Measurements from ENCODE around the gene APBA1.

DNA sequence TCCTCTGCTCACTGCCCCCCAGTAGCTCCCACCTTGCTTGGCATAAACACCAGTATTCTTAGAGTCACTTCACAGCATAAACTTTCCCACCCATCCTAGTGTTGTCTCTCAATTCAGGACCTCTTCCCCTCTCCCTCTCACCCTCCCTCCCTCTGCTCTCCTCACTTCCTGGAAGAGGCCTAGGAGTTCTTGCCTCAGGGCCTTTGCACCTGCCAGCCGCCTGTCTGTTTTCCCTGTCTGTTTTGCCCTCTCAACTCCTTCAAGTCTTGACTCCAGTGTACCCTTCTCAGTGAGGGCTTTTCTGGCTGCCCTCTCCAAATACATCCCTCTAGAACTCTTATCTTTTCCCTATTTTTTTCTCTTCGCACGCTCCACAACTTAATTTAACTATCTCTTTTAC, 260.9 kb downstream of the APBA1 start:
- TF ChIP-seq POLR2AphosphoS5 (IDR thresholded peaks at IDR 0.05; ENCODE audit: low read depth, low read length): no peak
- no peak for TF ChIP-seq POLR2A (IDR thresholded peaks at IDR 0.05; ENCODE audit: low read depth, low read length)
- no peak for TF ChIP-seq SPI1 (IDR thresholded peaks at IDR 0.05; ENCODE audit: low read depth, low read length)
- no peak for TF ChIP-seq TAF1 (IDR thresholded peaks at IDR 0.05; ENCODE audit: low read depth, low read length)
- TF ChIP-seq PAX5 (IDR thresholded peaks at IDR 0.05; ENCODE audit: insufficient read depth, low read length, severe bottlenecking): no peak
- no peak for TF ChIP-seq POU2F2 (IDR thresholded peaks at IDR 0.05; ENCODE audit: low read depth, low read length)
